Spleen (tissue), 11 donors: Measurements from ENCODE around the gene GBP7. TPM values are rescaled to one million over a fixed set of nuclear protein-coding genes. Genes with fewer than 3 reads are reported as not detected.

Experiments used
- DNase-seq: peaks from one replicate; pipeline ENCODE4 v3.0.0-alpha.2; 2020
- H3K27ac ChIP-seq, 8 donors: fragments of 200-600 bp; sonication (generic) in 7 of 8; 1 replicate in 4 of 8; 2 replicates in 4 of 8; pipeline versions ENCODE4 v1.5.0 to v1.8.0; 2016 to 2021; ENCODE audit warnings: inconsistent platforms in 4 of 8, mild to moderate bottlenecking in 4 of 8, moderate library complexity in 1 of 8
- H3K27me3 ChIP-seq, 7 donors: fragments of 200-600 bp; sonication (generic) in 6 of 7; replicated peaks in 1 of 7; 1 replicate in 4 of 7; 2 replicates in 3 of 7; pipeline versions ENCODE4 v1.5.0 to v1.8.0; 2016 to 2021; ENCODE audit warnings: inconsistent platforms in 3 of 7, mild to moderate bottlenecking in 1 of 7
- H3K36me3 ChIP-seq, 6 donors: fragments of 200-600 bp; sonication (generic) in 5 of 6; 1 replicate in 4 of 6; 2 replicates in 2 of 6; pipeline versions ENCODE4 v1.5.0 to v1.8.0; 2016 to 2021; ENCODE audit warnings: inconsistent platforms in 2 of 6
- H3K4me1 ChIP-seq, 6 donors: fragments of 200-600 bp; sonication (generic) in 5 of 6; 1 replicate in 3 of 6; 2 replicates in 3 of 6; pipeline versions ENCODE4 v1.5.0 to v1.8.0; 2016 to 2021; ENCODE audit warnings: inconsistent platforms in 3 of 6
- H3K4me3 ChIP-seq, 8 donors: fragments of 200-600 bp; sonication (generic) in 7 of 8; 1 replicate in 4 of 8; 2 replicates in 4 of 8; pipeline versions ENCODE4 v1.5.0 to v1.8.0; 2016 to 2021; ENCODE audit warnings: inconsistent platforms in 4 of 8, mild to moderate bottlenecking in 4 of 8, moderate library complexity in 2 of 8
- H3K9me3 ChIP-seq, 8 donors: fragments of 200-600 bp; sonication (generic) in 7 of 8; 1 replicate in 4 of 8; 2 replicates in 4 of 8; pipeline versions ENCODE4 v1.5.0 to v1.8.0; 2016 to 2021; ENCODE audit warnings: inconsistent platforms in 4 of 8
- CTCF ChIP-seq, 11 experiments: fragments of 200-600 bp in 7 of 11; fragments of 450-650 bp in 4 of 11; sonication (generic) in 4 of 11; IDR thresholded peaks in 8 of 11; conservative IDR thresholded peaks in 3 of 11; 1 replicate in 7 of 11; 2 replicates in 4 of 11; pipeline versions ENCODE4 v1.4.0 to v1.8.0; 2016 to 2021; ENCODE audit warnings: antibody characterized with exemption in 11 of 11, inconsistent platforms in 4 of 11, mild to moderate bottlenecking in 1 of 11
- POLR2A ChIP-seq, 3 donors: fragments of 450-650 bp; IDR thresholded peaks; one replicate each; pipeline ENCODE4 v1.5.1; 2017; ENCODE audit warnings: antibody characterized with exemption in 3 of 3, mild to moderate bottlenecking in 1 of 3
- POLR2AphosphoS5 ChIP-seq, 3 donors: sonication (generic); formaldehyde crosslinking; IDR thresholded peaks; one replicate each; pipeline ENCODE4 v1.5.1; 2017; ENCODE audit warnings: antibody characterized with exemption in 3 of 3
- WGBS, 5 donors: extraction: QIAGEN DNeasy Blood & Tissue Kit in 3 of 5; methylation state at CpG; one replicate each; pipeline versions ENCODE4 v1.1.5 to v1.1.7; 2013 to 2018; 5-methylcytosine and 5-hydroxymethylcytosine counted together
- intact Hi-C: fragments of 100-400 bp; cut with DNase I; formaldehyde crosslinking; loops from one replicate; pipeline ENCODE4 v1.15.0; 2023; ENCODE audit warnings: low total_unique reads
- polyA plus RNA-seq, 3 donors: library from polyadenylated mRNA; stranded (reverse); fragments of 200-250 nt; gene quantifications; one replicate each; pipeline ENCODE4 v1.2.1, GENCODE V29; 2013
- total RNA-seq, 7 donors: library from RNA; depleted of rRNA in 3 of 7; stranded (reverse); fragments of >200 nt in 3 of 7; fragmentation: NEBNext Ultra II Directional in 4 of 7; extraction: Animal tissue kit (Norgen Biotek cat#: 25700) in 4 of 7; gene quantifications; one replicate each; pipeline versions ENCODE4 v1.1.0 to v1.2.1, GENCODE V29; 2016 to 2021
- donor health status: healthy with polysubstance abuse.
- donor health status: DM: no; HTN: no; CAD: no; lungs with moderate emphysema.
- donor health status: DM: no; HTN: no; CAD: no.
- donor health status: Bipolar disorder and iron deficiency.
- donor health status: healthy.
- donor health status: DM: no; HTN: no; CAD: no.
- donor health status: DM: yes; HTN: yes; CAD: no.

GBP7 gene
- total and polyA plus RNA-seq, 10 donors: 0.02 to 0.50 (median 0.14) TPM; not detected in 5

- peak overlapping the region; percentile 39 to 80 (median 64) for H3K4me3 ChIP-seq
- peak overlapping the region; percentile 81 to 91 (median 90) for H3K27ac ChIP-seq
- H3K36me3 ChIP-seq: peaks cover 0 to 31% (median 8%) of the 10 kb centered on the region in 6 donors
- no peak for DNase-seq
- 0 to 8% (median 4%) methylated on average over 8 of the region's 8 CpGs for WGBS, 5 donors
- TF ChIP-seq POLR2A (IDR thresholded peaks at IDR 0.05) (no peak), CTCF (IDR thresholded peaks at IDR 0.05 in 8 of 11, conservative IDR thresholded peaks at IDR 0.05 in 3 of 11) (no peak), POLR2AphosphoS5 (IDR thresholded peaks at IDR 0.05) (no peak)
- no peaks in the 10 kb centered on the region for H3K9me3 ChIP-seq
- H3K27me3 ChIP-seq: no peaks in the 10 kb centered on the region
- intact Hi-C loops: loop anchor here (10.0 kb wide), 1 partner anchor 157 kb away; no protein-coding TSS in a partner anchor
- H3K4me1 ChIP-seq: peaks cover 16 to 88% (median 58%) of the 10 kb centered on the region in 6 donors
Measured at GRCh38 chr1:89198081-89198480, 22.3 kb upstream of the GBP7 start.

- no peaks in the 10 kb centered on the region for H3K27me3 ChIP-seq
- WGBS, 5 donors: 37 to 57% (median 43%) methylated on average over 3 of the region's 3 CpGs
- intact Hi-C loops: loop anchor here (10.0 kb wide), 1 partner anchor 159 kb away; no protein-coding TSS in a partner anchor
- H3K9me3 ChIP-seq: no peaks in the 10 kb centered on the region
- peak overlapping the region in 5 of 8 donors; percentile 22 to 53 (median 47) for H3K27ac ChIP-seq
- H3K4me3 ChIP-seq: peak overlapping the region in 2 of 8 donors; percentile 9 to 26
- H3K36me3 ChIP-seq: peaks cover 0 to 57% (median 27%) of the 10 kb centered on the region in 6 donors
- H3K4me1 ChIP-seq: peaks cover 9 to 82% (median 47%) of the 10 kb centered on the region in 6 donors
- DNase-seq: no peak
- TF ChIP-seq POLR2A (IDR thresholded peaks at IDR 0.05): no peak
- TF ChIP-seq CTCF (IDR thresholded peaks at IDR 0.05 in 8 of 11, conservative IDR thresholded peaks at IDR 0.05 in 3 of 11): no peak
- no peak for TF ChIP-seq POLR2AphosphoS5 (IDR thresholded peaks at IDR 0.05)
Measured at GRCh38 chr1:89195476-89195875, 19.7 kb upstream of the GBP7 start.

- TF ChIP-seq POLR2AphosphoS5 (IDR thresholded peaks at IDR 0.05) (no peak), POLR2A (IDR thresholded peaks at IDR 0.05) (no peak), CTCF (IDR thresholded peaks at IDR 0.05 in 8 of 11, conservative IDR thresholded peaks at IDR 0.05 in 3 of 11) (no peak)
- no peaks in the 10 kb centered on the region for H3K27me3 ChIP-seq
- H3K27ac ChIP-seq: peak overlapping the region in 3 of 8 donors; percentile 2 to 32 (median 23)
- H3K4me3 ChIP-seq: no peak overlapping the region
- H3K9me3 ChIP-seq: no peaks in the 10 kb centered on the region
- peaks cover 0 to 49% (median 22%) of the 10 kb centered on the region in 6 donors for H3K4me1 ChIP-seq
- peaks cover 0 to 93% (median 58%) of the 10 kb centered on the region in 6 donors for H3K36me3 ChIP-seq
- 73 to 87% (median 79%) methylated on average over 5 of the region's 5 CpGs for WGBS, 5 donors
- intact Hi-C loops: loop anchor here (10.0 kb wide), 1 partner anchor 163 kb away; no protein-coding TSS in a partner anchor
- no peak for DNase-seq
Measured at GRCh38 chr1:89191314-89191713, 15.5 kb upstream of the GBP7 start.

GRCh38 chr1:89190017-89190416, 14.2 kb upstream of the GBP7 start:
- peaks cover 0 to 36% (median 10%) of the 10 kb centered on the region in 6 donors for H3K4me1 ChIP-seq
- H3K27me3 ChIP-seq: no peaks in the 10 kb centered on the region
- no peak for DNase-seq
- no peak overlapping the region for H3K27ac ChIP-seq
- H3K9me3 ChIP-seq: no peaks in the 10 kb centered on the region
- TF ChIP-seq POLR2AphosphoS5 (IDR thresholded peaks at IDR 0.05) (no peak), CTCF (IDR thresholded peaks at IDR 0.05 in 8 of 11, conservative IDR thresholded peaks at IDR 0.05 in 3 of 11) (no peak), POLR2A (IDR thresholded peaks at IDR 0.05) (no peak)
- 95 to 100% (median 100%) methylated on average over 4 of the region's 4 CpGs for WGBS, 5 donors
- H3K4me3 ChIP-seq: no peak overlapping the region
- H3K36me3 ChIP-seq: peaks cover 2 to 100% (median 69%) of the 10 kb centered on the region in 6 donors
- intact Hi-C loops: loop anchor here (10.0 kb wide), 1 partner anchor 165 kb away; no protein-coding TSS in a partner anchor
